ENCODE results near the gene KDM4B.

KDM4B gene

GRCh38 chr19:5017235-5017634 is 48.3 kb downstream of the KDM4B start:
- TF ChIP-seq, protein P1, sequence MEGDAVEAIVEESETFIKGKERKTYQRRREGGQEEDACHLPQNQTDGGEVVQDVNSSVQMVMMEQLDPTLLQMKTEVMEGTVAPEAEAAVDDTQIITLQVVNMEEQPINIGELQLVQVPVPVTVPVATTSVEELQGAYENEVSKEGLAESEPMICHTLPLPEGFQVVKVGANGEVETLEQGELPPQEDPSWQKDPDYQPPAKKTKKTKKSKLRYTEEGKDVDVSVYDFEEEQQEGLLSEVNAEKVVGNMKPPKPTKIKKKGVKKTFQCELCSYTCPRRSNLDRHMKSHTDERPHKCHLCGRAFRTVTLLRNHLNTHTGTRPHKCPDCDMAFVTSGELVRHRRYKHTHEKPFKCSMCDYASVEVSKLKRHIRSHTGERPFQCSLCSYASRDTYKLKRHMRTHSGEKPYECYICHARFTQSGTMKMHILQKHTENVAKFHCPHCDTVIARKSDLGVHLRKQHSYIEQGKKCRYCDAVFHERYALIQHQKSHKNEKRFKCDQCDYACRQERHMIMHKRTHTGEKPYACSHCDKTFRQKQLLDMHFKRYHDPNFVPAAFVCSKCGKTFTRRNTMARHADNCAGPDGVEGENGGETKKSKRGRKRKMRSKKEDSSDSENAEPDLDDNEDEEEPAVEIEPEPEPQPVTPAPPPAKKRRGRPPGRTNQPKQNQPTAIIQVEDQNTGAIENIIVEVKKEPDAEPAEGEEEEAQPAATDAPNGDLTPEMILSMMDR (IDR thresholded peaks at IDR 0.05; ENCODE audit: low read depth, low read length) = no peak
- H3K4me3 ChIP-seq (ENCODE audit: low read depth, low read length) = no peak overlapping the region

GRCh38 chr19:5018224-5019015 is 49.5 kb downstream of the KDM4B start:
- no peak overlapping the region for H3K4me3 ChIP-seq (ENCODE audit: low read depth, low read length)
- TF ChIP-seq, protein P1 (IDR thresholded peaks at IDR 0.05; ENCODE audit: low read depth, low read length) = no peak

DNA sequence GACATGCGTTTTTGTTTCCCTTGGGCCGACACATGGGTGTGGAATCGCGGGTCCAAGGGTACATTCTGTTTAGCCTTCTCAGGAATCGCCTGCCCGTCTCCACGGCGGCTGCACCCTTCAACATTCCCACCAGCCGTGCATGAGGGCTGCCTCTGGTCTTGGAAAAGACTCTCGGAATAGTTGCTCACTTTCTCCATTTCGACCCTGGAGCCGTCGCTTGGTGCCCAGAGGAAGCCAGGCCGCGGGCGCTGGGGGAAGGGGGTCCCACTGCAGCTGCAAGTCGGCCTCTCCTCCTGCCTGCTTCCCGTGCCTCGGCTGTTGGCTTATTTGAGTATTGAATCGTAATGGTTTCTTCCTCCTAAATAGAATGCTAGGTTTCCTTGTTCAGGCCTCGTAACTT is 51.5 kb downstream of the KDM4B start:
- TF ChIP-seq, protein P1 (IDR thresholded peaks at IDR 0.05; ENCODE audit: low read depth, low read length) = no peak
- H3K4me3 ChIP-seq (ENCODE audit: low read depth, low read length) = no peak overlapping the region

DNA sequence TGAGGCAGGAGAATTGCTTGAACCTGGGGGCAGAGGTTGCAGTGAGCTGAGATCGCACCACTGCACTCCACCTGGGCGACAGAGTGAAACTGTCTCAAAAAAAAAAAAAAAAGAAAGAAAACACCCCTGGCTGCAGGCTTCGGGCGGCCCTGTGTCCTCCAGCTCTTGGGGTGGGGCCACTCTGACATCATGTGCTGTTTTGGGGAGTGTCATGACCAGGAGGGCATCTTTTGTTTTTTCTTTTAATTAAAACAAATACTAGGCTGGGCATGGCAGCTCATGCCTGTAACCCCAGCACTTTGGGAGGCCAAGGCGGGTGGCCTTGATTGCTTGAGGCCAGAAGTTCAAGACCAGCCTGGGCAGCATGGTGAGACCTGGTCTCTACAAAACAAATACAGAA is 52.1 kb downstream of the KDM4B start:
- TF ChIP-seq, protein P1 (IDR thresholded peaks at IDR 0.05; ENCODE audit: low read depth, low read length) = no peak

GRCh38 chr19:5022066-5022860 is 53.4 kb downstream of the KDM4B start:
- TF ChIP-seq, protein P1 (IDR thresholded peaks at IDR 0.05; ENCODE audit: low read depth, low read length) = no peak
- H3K4me3 ChIP-seq (ENCODE audit: low read depth, low read length) = no peak overlapping the region

More for the DNA sequence above, 52.1 kb downstream of the KDM4B start:
- H3K4me3 ChIP-seq (ENCODE audit: low read depth, low read length) = no peak overlapping the region

DNA sequence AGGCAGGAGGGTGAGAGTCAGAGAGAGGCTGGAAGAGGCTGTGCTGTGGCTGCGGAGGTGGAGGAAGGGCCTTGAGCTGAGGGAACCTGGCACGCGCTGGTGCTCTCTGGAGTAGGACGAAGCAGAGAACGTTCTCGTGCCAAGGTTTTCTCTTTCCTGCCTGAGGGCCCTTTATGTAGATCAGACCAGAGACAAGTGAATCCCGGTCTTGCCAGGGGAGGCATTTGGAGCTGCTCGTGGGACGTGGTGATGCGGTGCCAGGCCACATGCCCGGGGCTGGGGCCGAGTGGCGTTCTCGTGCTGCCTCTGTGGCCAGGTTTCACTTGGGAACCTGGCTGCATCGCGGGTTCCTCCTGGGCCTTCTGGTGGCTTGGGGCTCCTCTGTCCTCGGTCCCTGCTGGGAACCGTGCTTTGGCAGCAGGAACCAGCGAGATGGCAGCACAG is 54.2 kb downstream of the KDM4B start:
- TF ChIP-seq, protein P1 (IDR thresholded peaks at IDR 0.05; ENCODE audit: low read depth, low read length) = no peak
- no peak overlapping the region for H3K4me3 ChIP-seq (ENCODE audit: low read depth, low read length)

- TF ChIP-seq, protein P1 (IDR thresholded peaks at IDR 0.05; ENCODE audit: low read depth, low read length) = no peak
- H3K4me3 ChIP-seq (ENCODE audit: low read depth, low read length) = no peak overlapping the region
Measured at GRCh38 chr19:5024282-5024681, 55.4 kb downstream of the KDM4B start.

All from WI38 (cell line).